GM18505 (cell line): ENCODE measurements around the gene WDR37.

Source experiments
- ATAC-seq: cut with Tn5 transposase; IDR thresholded peaks from one replicate; pipeline ENCODE4 v1.9.1; 2021; ENCODE audit not compliant: unreplicated experiment
- POLR2A ChIP-seq: IDR thresholded peaks from 4 replicates; pipeline ENCODE4 v1.6.1; 2011; ENCODE audit warnings: borderline replicate concordance; ENCODE audit not compliant: insufficient read depth, insufficient read length; ENCODE audit errors: extremely low read depth

The WDR37 gene

GRCh38 chr10:1094112-1095057, 38.2 kb downstream of the WDR37 start:
- no peak for TF ChIP-seq POLR2A
- ATAC-seq = no peak

- no peak for TF ChIP-seq POLR2A
- no peak for ATAC-seq
Measured at GRCh38 chr10:1095498-1095897, 39.3 kb downstream of the WDR37 start.

- no peak for TF ChIP-seq POLR2A
Measured at GRCh38 chr10:1096287-1096889, 40.2 kb downstream of the WDR37 start.

GRCh38 chr10:1097436-1097835, 41.3 kb downstream of the WDR37 start:
- no peak for ATAC-seq
- no peak for TF ChIP-seq POLR2A

More at GRCh38 chr10:1096287-1096889, 40.2 kb downstream of the WDR37 start:
- no peak for ATAC-seq

- ATAC-seq = no peak
Measured at GRCh38 chr10:1100143-1100542, 44.0 kb downstream of the WDR37 start.

GRCh38 chr10:1100691-1101368, 44.6 kb downstream of the WDR37 start:
- TF ChIP-seq POLR2A = no peak
- no peak for ATAC-seq

More at GRCh38 chr10:1100143-1100542, 44.0 kb downstream of the WDR37 start:
- TF ChIP-seq POLR2A = no peak

- no peak for TF ChIP-seq POLR2A
- ATAC-seq = no peak
Measured at GRCh38 chr10:1101946-1102345, 45.8 kb downstream of the WDR37 start.

- no peak for ATAC-seq
- no peak for TF ChIP-seq POLR2A
Measured at GRCh38 chr10:1102416-1102815, 46.2 kb downstream of the WDR37 start.

- no peak for ATAC-seq
- no peak for TF ChIP-seq POLR2A
Measured at GRCh38 chr10:1102831-1103230, 46.6 kb downstream of the WDR37 start.

- no peak for TF ChIP-seq POLR2A
- no peak for ATAC-seq
Measured at GRCh38 chr10:1103551-1103950, 47.4 kb downstream of the WDR37 start.

GRCh38 chr10:1104971-1105370, 48.8 kb downstream of the WDR37 start:
- no peak for TF ChIP-seq POLR2A
- ATAC-seq = no peak

GRCh38 chr10:1107004-1107403, 50.8 kb downstream of the WDR37 start:
- no peak for TF ChIP-seq POLR2A
- ATAC-seq = no peak

GRCh38 chr10:1107679-1108078, 51.5 kb downstream of the WDR37 start:
- ATAC-seq = no peak
- TF ChIP-seq POLR2A = no peak
